HL-60 (cell line): ENCODE results near the gene CPSF2.

Source experiments
- CTCF ChIP-seq: IDR thresholded peaks from one replicate; pipeline ENCODE4 v1.5.1; 2011; ENCODE audit warnings: low read length, control low read depth, inconsistent platforms; ENCODE audit not compliant: insufficient read depth
- POLR2AphosphoS5 ChIP-seq: IDR thresholded peaks from 2 replicates; pipeline ENCODE4 v1.6.1; 2012; ENCODE audit warnings: low read depth
- TF ChIP-seq, protein P1 (sequence below): IDR thresholded peaks from 2 replicates; pipeline ENCODE4 v1.6.1; 2012; ENCODE audit warnings: low read depth; ENCODE audit not compliant: insufficient replicate concordance

DNA sequence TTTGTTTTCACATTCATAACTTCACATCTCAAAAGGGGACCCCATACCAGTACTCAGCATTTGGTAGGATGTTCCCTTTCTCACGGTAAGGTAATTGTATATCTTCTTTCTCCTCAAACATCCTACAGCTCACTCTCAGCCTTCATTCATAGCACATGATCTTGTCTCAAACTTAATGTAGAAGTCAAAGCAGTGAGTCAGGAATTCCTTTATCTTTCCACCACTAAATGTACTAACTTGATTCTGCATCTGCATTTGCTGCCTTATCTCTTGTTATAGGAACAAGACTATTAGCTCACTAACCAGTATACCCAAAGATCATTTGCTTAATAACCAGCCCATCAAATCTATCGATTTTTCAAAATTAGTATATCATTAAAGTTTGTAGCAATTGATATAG is 22.9 kb downstream of the CPSF2 start:
- TF ChIP-seq CTCF (no peak), POLR2AphosphoS5 (no peak)
- TF ChIP-seq, protein P1, sequence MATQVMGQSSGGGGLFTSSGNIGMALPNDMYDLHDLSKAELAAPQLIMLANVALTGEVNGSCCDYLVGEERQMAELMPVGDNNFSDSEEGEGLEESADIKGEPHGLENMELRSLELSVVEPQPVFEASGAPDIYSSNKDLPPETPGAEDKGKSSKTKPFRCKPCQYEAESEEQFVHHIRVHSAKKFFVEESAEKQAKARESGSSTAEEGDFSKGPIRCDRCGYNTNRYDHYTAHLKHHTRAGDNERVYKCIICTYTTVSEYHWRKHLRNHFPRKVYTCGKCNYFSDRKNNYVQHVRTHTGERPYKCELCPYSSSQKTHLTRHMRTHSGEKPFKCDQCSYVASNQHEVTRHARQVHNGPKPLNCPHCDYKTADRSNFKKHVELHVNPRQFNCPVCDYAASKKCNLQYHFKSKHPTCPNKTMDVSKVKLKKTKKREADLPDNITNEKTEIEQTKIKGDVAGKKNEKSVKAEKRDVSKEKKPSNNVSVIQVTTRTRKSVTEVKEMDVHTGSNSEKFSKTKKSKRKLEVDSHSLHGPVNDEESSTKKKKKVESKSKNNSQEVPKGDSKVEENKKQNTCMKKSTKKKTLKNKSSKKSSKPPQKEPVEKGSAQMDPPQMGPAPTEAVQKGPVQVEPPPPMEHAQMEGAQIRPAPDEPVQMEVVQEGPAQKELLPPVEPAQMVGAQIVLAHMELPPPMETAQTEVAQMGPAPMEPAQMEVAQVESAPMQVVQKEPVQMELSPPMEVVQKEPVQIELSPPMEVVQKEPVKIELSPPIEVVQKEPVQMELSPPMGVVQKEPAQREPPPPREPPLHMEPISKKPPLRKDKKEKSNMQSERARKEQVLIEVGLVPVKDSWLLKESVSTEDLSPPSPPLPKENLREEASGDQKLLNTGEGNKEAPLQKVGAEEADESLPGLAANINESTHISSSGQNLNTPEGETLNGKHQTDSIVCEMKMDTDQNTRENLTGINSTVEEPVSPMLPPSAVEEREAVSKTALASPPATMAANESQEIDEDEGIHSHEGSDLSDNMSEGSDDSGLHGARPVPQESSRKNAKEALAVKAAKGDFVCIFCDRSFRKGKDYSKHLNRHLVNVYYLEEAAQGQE: no peak
